ENCODE measurements around the gene FSTL5. TPM values are rescaled to one million over a fixed set of nuclear protein-coding genes. Genes with fewer than 3 reads are reported as not detected.

The FSTL5 gene
- total and polyA plus RNA-seq, 2 donors (not counting 3 experiments of a cell fraction or from before 2014, with no cell fraction given) = 1.3 to 1.9 TPM

DNA sequence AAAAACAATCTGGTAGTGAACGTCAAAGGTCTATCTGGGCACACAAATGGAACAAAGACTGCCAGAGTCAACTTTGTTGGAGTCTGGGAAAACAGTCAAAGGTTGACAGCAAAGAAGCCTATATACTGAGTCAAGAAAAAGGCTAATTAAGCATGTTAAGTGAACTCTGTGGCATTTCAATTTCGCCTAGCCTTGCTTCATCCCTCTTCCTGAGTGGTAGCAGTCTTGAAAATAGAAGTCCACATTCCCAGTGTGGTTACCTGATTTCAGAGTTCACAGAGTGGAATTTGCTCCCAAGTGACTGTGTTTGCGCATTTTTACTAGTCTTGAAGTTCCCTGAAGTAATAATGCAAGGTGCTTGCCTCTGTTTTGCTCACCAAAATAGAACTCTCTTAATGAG, 760.0 kb downstream of the FSTL5 start:
- BruUV-seq (replicated peaks) = no TSS peak
- no peak for DNase-seq (ENCODE audit: low read depth, low spot score)
- CTCF ChIA-PET = interaction anchor here (1.2 kb wide), 1 partner anchor 127 kb away, joined by 3 read pairs; no protein-coding TSS in a partner anchor

More for the DNA sequence above, 760.0 kb downstream of the FSTL5 start:
- Histone ChIP-seq H3K79me2 (ENCODE audit: control insufficient read depth, insufficient read depth, low read length) (no peaks in the 10 kb centered on the region), H4K20me1 (replicated peaks; ENCODE audit: control insufficient read depth, extremely low read depth, insufficient read depth, low read length) (no peaks in the 10 kb centered on the region), H3K4me3 (replicated peaks in 1 of 3; ENCODE audit: insufficient read depth in 1 of 3, low read depth in 1 of 3, low read length in 3 of 3) (no peak overlapping the region), H3K9me1 (replicated peaks; ENCODE audit: control insufficient read depth, extremely low read depth, insufficient read depth, low read length) (no peaks in the 10 kb centered on the region), H3K9ac (replicated peaks; ENCODE audit: extremely low read depth, insufficient read depth, low read length) (no peak overlapping the region), H3K27ac (ENCODE audit: insufficient read depth, low read depth, low read length) (no peak overlapping the region), H3K9me3 (replicated peaks; ENCODE audit: control insufficient read depth, insufficient read depth, low read length) (no peaks in the 10 kb centered on the region), H3K27me3 (ENCODE audit: control insufficient read depth in 2 of 2, insufficient read depth in 2 of 2, low read length in 2 of 2) (no peaks in the 10 kb centered on the region), H3K4me1 (ENCODE audit: control insufficient read depth, extremely low read depth, insufficient read depth, low read length) (peaks cover 6% of the 10 kb centered on the region), H2AFZ (ENCODE audit: low read depth, low read length) (no peak overlapping the region), H3K4me2 (ENCODE audit: insufficient read depth, low read length) (no peak overlapping the region), H3K36me3 (ENCODE audit: control insufficient read depth in 2 of 2, extremely low read depth in 1 of 2, insufficient read depth in 2 of 2, low read length in 2 of 2) (no peaks in the 10 kb centered on the region)
- no peak for FAIRE-seq
- intact Hi-C loops (cut with micrococcal nuclease) (no loop called here), dilution Hi-C loops (cut with MboI; ENCODE audit: extremely low pct_ligation_motif_present, low sequenced_read_pairs) (no loop called here)
- TF ChIP-seq MYC (IDR thresholded peaks at IDR 0.05; ENCODE audit: low read depth, low read length) = no peak
- TF ChIP-seq FOS (IDR thresholded peaks at IDR 0.05; ENCODE audit: borderline replicate concordance, insufficient read depth, low read length) = no peak
- TF ChIP-seq POLR2A (IDR thresholded peaks at IDR 0.05; ENCODE audit: low read depth, low read length) = no peak
- no peak for TF ChIP-seq EZH2 (IDR thresholded peaks at IDR 0.05; ENCODE audit: borderline replicate concordance, low read depth, low read length, severe bottlenecking)
- TF ChIP-seq JUN (IDR thresholded peaks at IDR 0.05; ENCODE audit: borderline replicate concordance, insufficient read depth, insufficient read length, low read depth) = no peak
- TF ChIP-seq, protein P1, sequence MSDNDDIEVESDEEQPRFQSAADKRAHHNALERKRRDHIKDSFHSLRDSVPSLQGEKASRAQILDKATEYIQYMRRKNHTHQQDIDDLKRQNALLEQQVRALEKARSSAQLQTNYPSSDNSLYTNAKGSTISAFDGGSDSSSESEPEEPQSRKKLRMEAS (IDR thresholded peaks at IDR 0.05; ENCODE audit: insufficient read depth, insufficient read length) = no peak
- no peak for TF ChIP-seq POLR2AphosphoS5 (IDR thresholded peaks at IDR 0.05; ENCODE audit: insufficient read depth, low read depth, low read length)
- TF ChIP-seq, protein P2, sequence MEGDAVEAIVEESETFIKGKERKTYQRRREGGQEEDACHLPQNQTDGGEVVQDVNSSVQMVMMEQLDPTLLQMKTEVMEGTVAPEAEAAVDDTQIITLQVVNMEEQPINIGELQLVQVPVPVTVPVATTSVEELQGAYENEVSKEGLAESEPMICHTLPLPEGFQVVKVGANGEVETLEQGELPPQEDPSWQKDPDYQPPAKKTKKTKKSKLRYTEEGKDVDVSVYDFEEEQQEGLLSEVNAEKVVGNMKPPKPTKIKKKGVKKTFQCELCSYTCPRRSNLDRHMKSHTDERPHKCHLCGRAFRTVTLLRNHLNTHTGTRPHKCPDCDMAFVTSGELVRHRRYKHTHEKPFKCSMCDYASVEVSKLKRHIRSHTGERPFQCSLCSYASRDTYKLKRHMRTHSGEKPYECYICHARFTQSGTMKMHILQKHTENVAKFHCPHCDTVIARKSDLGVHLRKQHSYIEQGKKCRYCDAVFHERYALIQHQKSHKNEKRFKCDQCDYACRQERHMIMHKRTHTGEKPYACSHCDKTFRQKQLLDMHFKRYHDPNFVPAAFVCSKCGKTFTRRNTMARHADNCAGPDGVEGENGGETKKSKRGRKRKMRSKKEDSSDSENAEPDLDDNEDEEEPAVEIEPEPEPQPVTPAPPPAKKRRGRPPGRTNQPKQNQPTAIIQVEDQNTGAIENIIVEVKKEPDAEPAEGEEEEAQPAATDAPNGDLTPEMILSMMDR (IDR thresholded peaks at IDR 0.05; ENCODE audit: extremely low read depth in 1 of 2, insufficient read depth in 1 of 2, low read depth in 1 of 2, low read length in 2 of 2) = no peak
- TF ChIP-seq GATA2 (IDR thresholded peaks at IDR 0.05; ENCODE audit: insufficient read depth, insufficient read length, low read depth, low read length) = no peak
- POLR2A ChIA-PET = no interaction called here

Data from endothelial cell of umbilical vein (primary cell).